ENCODE results near the gene CSMD2. TPM values are rescaled to one million over a fixed set of nuclear protein-coding genes. Genes with fewer than 3 reads are reported as not detected.

Gene CSMD2
- total and polyA plus RNA-seq, 4 experiments from 2014 or later: not detected

DNA sequence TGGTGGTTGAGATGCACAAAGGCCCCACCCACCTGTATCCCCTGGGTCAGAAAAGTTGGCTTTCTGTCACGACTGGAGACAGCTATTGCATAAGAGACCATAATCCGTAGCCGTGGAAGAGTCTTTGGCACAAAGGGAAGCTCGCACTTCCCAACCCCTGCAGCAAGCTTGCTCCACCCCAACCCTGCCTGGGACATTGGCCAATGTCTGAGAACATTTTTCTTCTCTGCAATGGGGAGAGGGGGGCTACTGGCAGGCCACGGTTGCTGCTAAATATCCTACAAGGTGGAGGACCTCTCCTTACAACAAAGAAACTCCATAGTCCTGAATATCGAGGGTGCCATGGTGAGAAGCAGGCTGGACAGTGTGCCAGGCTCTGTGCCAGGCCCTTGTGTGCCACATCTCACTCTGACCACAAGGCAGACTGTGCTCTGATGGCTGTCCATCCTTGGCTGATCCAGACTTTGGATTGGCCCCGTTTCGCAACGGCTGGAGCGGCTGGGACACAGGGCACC lies 104.1 kb downstream of the CSMD2 start:
- intact Hi-C loops (cut with micrococcal nuclease): no loop called here
- Histone ChIP-seq H3K9me3 (ENCODE audit: control insufficient read depth in 1 of 2, low read length in 2 of 2) (no peaks in the 10 kb centered on the region), H3K27ac (ENCODE audit: low read depth, low read length) (no peak overlapping the region), H3K27me3 (ENCODE audit: insufficient read depth, low read length) (no peaks in the 10 kb centered on the region), H3K4me1 (ENCODE audit: insufficient read depth, low read length) (no peaks in the 10 kb centered on the region), H3K36me3 (ENCODE audit: insufficient read depth, low read length) (no peaks in the 10 kb centered on the region), H3K4me3 (ENCODE audit: low read length in 2 of 2) (no peak overlapping the region)
- ChIA-PET CTCF (ENCODE audit: partially characterized antibody) (no interaction called here), POLR2A (ENCODE audit: partially characterized antibody) (no interaction called here)
- Mint-ChIP-seq H3K27ac (no peak overlapping the region), H3K36me3 (no peaks in the 10 kb centered on the region), H3K4me1 (no peaks in the 10 kb centered on the region), H3K4me3 (no peak overlapping the region), H3K27me3 (peaks cover 4 to 14% of the 10 kb centered on the region in 2 donors), H3K9me3 (peaks cover 0 to 9% (median 0%) of the 10 kb centered on the region in 8 donors)
- no peak for DNase-seq

- Mint-ChIP-seq H3K36me3 (no peaks in the 10 kb centered on the region), H3K4me3 (no peak overlapping the region), H3K4me1 (no peaks in the 10 kb centered on the region), H3K27ac (no peak overlapping the region), H3K27me3 (peaks cover 4 to 14% of the 10 kb centered on the region in 2 donors), H3K9me3 (peaks cover 0 to 9% (median 0%) of the 10 kb centered on the region in 8 donors)
- H3K36me3 ChIP-seq (ENCODE audit: insufficient read depth, low read length): no peaks in the 10 kb centered on the region
- DNase-seq: no peak
- H3K4me3 ChIP-seq (ENCODE audit: low read length in 2 of 2): no peak overlapping the region
- no peaks in the 10 kb centered on the region for H3K27me3 ChIP-seq (ENCODE audit: insufficient read depth, low read length)
- POLR2A ChIA-PET (ENCODE audit: partially characterized antibody): no interaction called here
- H3K9me3 ChIP-seq (ENCODE audit: control insufficient read depth in 1 of 2, low read length in 2 of 2): no peaks in the 10 kb centered on the region
- CTCF ChIA-PET (ENCODE audit: partially characterized antibody): no interaction called here
- no peaks in the 10 kb centered on the region for H3K4me1 ChIP-seq (ENCODE audit: insufficient read depth, low read length)
- intact Hi-C loops (cut with micrococcal nuclease): no loop called here
- H3K27ac ChIP-seq (ENCODE audit: low read depth, low read length): no peak overlapping the region
Measured at GRCh38 chr1:34060187-34060730, 104.8 kb downstream of the CSMD2 start.

- Mint-ChIP-seq H3K36me3 (no peaks in the 10 kb centered on the region), H3K4me1 (no peaks in the 10 kb centered on the region), H3K27me3 (peaks cover 4 to 12% of the 10 kb centered on the region in 2 donors), H3K4me3 (no peak overlapping the region), H3K27ac (peak overlapping the region in 1 of 7 donors; percentile 43), H3K9me3 (peaks cover 0 to 6% (median 0%) of the 10 kb centered on the region in 8 donors)
- Histone ChIP-seq H3K27ac (ENCODE audit: low read depth, low read length) (no peak overlapping the region), H3K9me3 (ENCODE audit: control insufficient read depth in 1 of 2, low read length in 2 of 2) (no peaks in the 10 kb centered on the region), H3K27me3 (ENCODE audit: insufficient read depth, low read length) (no peaks in the 10 kb centered on the region), H3K36me3 (ENCODE audit: insufficient read depth, low read length) (no peaks in the 10 kb centered on the region), H3K4me3 (ENCODE audit: low read length in 2 of 2) (no peak overlapping the region), H3K4me1 (ENCODE audit: insufficient read depth, low read length) (no peaks in the 10 kb centered on the region)
- ChIA-PET CTCF (ENCODE audit: partially characterized antibody) (no interaction called here), POLR2A (ENCODE audit: partially characterized antibody) (no interaction called here)
- DNase-seq: no peak
- intact Hi-C loops (cut with micrococcal nuclease): no loop called here
Measured at GRCh38 chr1:34057347-34058130, 107.5 kb downstream of the CSMD2 start.

DNA sequence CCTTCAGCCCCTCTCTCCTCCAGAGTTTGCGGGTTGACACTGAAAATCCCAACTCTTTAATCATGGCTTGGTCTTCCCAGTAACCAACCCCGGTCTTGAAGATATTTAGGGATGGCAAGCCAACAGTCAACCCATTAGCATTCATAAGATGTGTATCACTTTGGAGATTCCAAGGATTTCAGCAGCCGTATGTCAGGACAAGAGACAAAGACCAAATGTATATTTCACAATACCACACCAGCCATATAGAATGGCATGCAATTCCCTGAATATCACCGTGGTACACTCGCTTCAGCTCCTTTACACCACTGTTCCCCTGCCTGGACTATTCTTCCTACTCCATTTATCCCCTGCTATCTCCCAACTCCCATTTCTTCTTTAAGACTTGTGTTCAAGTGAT lies 109.2 kb downstream of the CSMD2 start:
- Mint-ChIP-seq H3K27ac (no peak overlapping the region), H3K36me3 (no peaks in the 10 kb centered on the region), H3K4me3 (no peak overlapping the region), H3K9me3 (peaks cover 0 to 4% (median 0%) of the 10 kb centered on the region in 8 donors), H3K27me3 (peaks cover 4 to 10% of the 10 kb centered on the region in 2 donors), H3K4me1 (no peaks in the 10 kb centered on the region)
- intact Hi-C loops (cut with micrococcal nuclease): no loop called here
- H3K4me3 ChIP-seq (ENCODE audit: low read length in 2 of 2): no peak overlapping the region
- ChIA-PET CTCF (ENCODE audit: partially characterized antibody) (no interaction called here), POLR2A (ENCODE audit: partially characterized antibody) (no interaction called here)
- no peaks in the 10 kb centered on the region for H3K27me3 ChIP-seq (ENCODE audit: insufficient read depth, low read length)
- no peaks in the 10 kb centered on the region for H3K4me1 ChIP-seq (ENCODE audit: insufficient read depth, low read length)
- H3K27ac ChIP-seq (ENCODE audit: low read depth, low read length): no peak overlapping the region
- H3K36me3 ChIP-seq (ENCODE audit: insufficient read depth, low read length): no peaks in the 10 kb centered on the region
- H3K9me3 ChIP-seq (ENCODE audit: control insufficient read depth in 1 of 2, low read length in 2 of 2): no peaks in the 10 kb centered on the region
- DNase-seq: no peak

DNA sequence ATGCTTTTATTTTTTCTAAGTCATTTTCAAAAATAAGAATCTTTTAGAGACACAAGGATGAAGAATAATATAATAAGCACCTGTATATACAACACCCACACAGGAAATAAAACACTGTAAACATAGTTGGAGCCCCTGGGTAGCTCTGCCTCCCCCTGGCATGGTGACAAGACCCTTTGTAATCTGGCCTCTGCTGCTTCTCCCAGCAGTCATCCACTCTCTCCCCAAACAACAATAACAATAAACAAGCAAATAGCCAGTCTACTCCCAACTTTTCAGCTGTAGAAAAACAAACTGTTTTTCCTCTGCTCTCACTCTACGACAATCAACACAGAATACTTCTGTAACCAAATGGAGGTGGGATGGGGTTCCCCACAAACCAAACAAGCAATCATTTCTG lies 110.1 kb downstream of the CSMD2 start:
- Mint-ChIP-seq H3K27me3 (peaks cover 3 to 10% of the 10 kb centered on the region in 2 donors), H3K27ac (no peak overlapping the region)

DNA sequence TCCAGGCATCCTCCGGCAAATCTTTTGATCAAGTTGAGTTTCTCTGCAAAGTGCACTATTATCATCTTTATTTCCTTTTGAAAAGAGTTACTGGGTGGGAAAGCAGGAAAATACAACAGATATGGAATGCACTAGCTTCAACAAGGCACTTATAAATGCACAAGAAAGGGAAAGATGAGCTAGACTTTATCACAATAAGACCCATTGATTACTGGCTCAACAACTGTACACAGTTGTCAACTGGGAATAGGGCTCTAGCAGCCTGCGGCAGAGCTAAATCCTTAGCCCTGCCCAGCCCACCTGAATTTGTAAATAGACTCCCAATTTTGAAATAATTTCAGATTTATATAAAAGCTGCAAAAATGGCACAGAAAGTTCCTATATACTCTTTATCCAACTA lies 111.4 kb downstream of the CSMD2 start:
- Histone ChIP-seq H3K9me3 (ENCODE audit: control insufficient read depth in 1 of 2, low read length in 2 of 2) (no peaks in the 10 kb centered on the region), H3K4me3 (ENCODE audit: low read length in 2 of 2) (no peak overlapping the region), H3K36me3 (ENCODE audit: insufficient read depth, low read length) (no peaks in the 10 kb centered on the region), H3K27ac (ENCODE audit: low read depth, low read length) (no peak overlapping the region), H3K4me1 (ENCODE audit: insufficient read depth, low read length) (no peaks in the 10 kb centered on the region), H3K27me3 (ENCODE audit: insufficient read depth, low read length) (no peaks in the 10 kb centered on the region)
- no peaks in the 10 kb centered on the region for H3K4me1 Mint-ChIP-seq
- no peaks in the 10 kb centered on the region for H3K36me3 Mint-ChIP-seq
- peaks cover 0 to 8% (median 2%) of the 10 kb centered on the region in 8 donors for H3K9me3 Mint-ChIP-seq
- H3K4me3 Mint-ChIP-seq: no peak overlapping the region
- no peak overlapping the region for H3K27ac Mint-ChIP-seq
- peaks cover 0 to 3% of the 10 kb centered on the region in 2 donors for H3K27me3 Mint-ChIP-seq
- intact Hi-C loops (cut with micrococcal nuclease): no loop called here
- DNase-seq: no peak
- ChIA-PET CTCF (ENCODE audit: partially characterized antibody) (no interaction called here), POLR2A (ENCODE audit: partially characterized antibody) (no interaction called here)

More for the DNA sequence above, 110.1 kb downstream of the CSMD2 start:
- no peaks in the 10 kb centered on the region for H3K27me3 ChIP-seq (ENCODE audit: insufficient read depth, low read length)
- no peaks in the 10 kb centered on the region for H3K4me1 Mint-ChIP-seq
- intact Hi-C loops (cut with micrococcal nuclease): no loop called here
- no peak overlapping the region for H3K27ac ChIP-seq (ENCODE audit: low read depth, low read length)
- ChIA-PET POLR2A (ENCODE audit: partially characterized antibody) (no interaction called here), CTCF (ENCODE audit: partially characterized antibody) (no interaction called here)
- H3K9me3 ChIP-seq (ENCODE audit: control insufficient read depth in 1 of 2, low read length in 2 of 2): no peaks in the 10 kb centered on the region
- no peak overlapping the region for H3K4me3 Mint-ChIP-seq
- no peaks in the 10 kb centered on the region for H3K36me3 Mint-ChIP-seq
- H3K4me1 ChIP-seq (ENCODE audit: insufficient read depth, low read length): no peaks in the 10 kb centered on the region
- H3K9me3 Mint-ChIP-seq: peaks cover 0 to 4% (median under 1%) of the 10 kb centered on the region in 8 donors
- H3K36me3 ChIP-seq (ENCODE audit: insufficient read depth, low read length): no peaks in the 10 kb centered on the region
- no peak for DNase-seq
- H3K4me3 ChIP-seq (ENCODE audit: low read length in 2 of 2): no peak overlapping the region

- Mint-ChIP-seq H3K9me3 (peaks cover 0 to 8% (median 2%) of the 10 kb centered on the region in 8 donors), H3K4me1 (no peaks in the 10 kb centered on the region), H3K4me3 (no peak overlapping the region), H3K36me3 (no peaks in the 10 kb centered on the region), H3K27ac (no peak overlapping the region), H3K27me3 (peaks cover 0 to 1% of the 10 kb centered on the region in 2 donors)
- H3K27ac ChIP-seq (ENCODE audit: low read depth, low read length): no peak overlapping the region
- no peaks in the 10 kb centered on the region for H3K4me1 ChIP-seq (ENCODE audit: insufficient read depth, low read length)
- no peaks in the 10 kb centered on the region for H3K9me3 ChIP-seq (ENCODE audit: control insufficient read depth in 1 of 2, low read length in 2 of 2)
- DNase-seq: no peak
- intact Hi-C loops (cut with micrococcal nuclease): no loop called here
- H3K27me3 ChIP-seq (ENCODE audit: insufficient read depth, low read length): no peaks in the 10 kb centered on the region
- CTCF ChIA-PET (ENCODE audit: partially characterized antibody): no interaction called here
- POLR2A ChIA-PET (ENCODE audit: partially characterized antibody): no interaction called here
- no peaks in the 10 kb centered on the region for H3K36me3 ChIP-seq (ENCODE audit: insufficient read depth, low read length)
- H3K4me3 ChIP-seq (ENCODE audit: low read length in 2 of 2): no peak overlapping the region
Measured at GRCh38 chr1:34052565-34052964, 112.5 kb downstream of the CSMD2 start.
